Activated CD4-positive, alpha-beta T cell treated with anti-CD3 and anti-CD28 coated beads, Interleukin-2, amount 10 ng/mL, durations not matched to agents 7 days and 5 days (primary cell): Measurements from ENCODE around the gene LURAP1L. TPM values are rescaled to one million over a fixed set of nuclear protein-coding genes. Genes with fewer than 3 reads are reported as not detected.

Source experiments
- CTCF ChIA-PET: fragments of 350-600 bp; sonication (Branson Sonifier 250); formaldehyde crosslinking; loops from one replicate; lab custom pipeline; 2021; ENCODE audit warnings: antibody characterized with exemption; lab: Charles Lee
- POLR2A ChIA-PET: fragments of 350-600 bp; sonication (Branson Sonifier 250); formaldehyde crosslinking; loops from one replicate; lab custom pipeline; 2021; ENCODE audit warnings: antibody characterized with exemption; lab: Charles Lee
- DNase-seq: peaks from one replicate; pipeline ENCODE4 v3.0.0-alpha.2; 2020
- H3K27ac Mint-ChIP-seq: one replicate; pipeline ENCODE4 v1.8.0; 2021; ENCODE audit warnings: mild to moderate bottlenecking, moderate library complexity, mixed read lengths
- H3K27me3 Mint-ChIP-seq: one replicate; pipeline ENCODE4 v1.8.0; 2021; ENCODE audit warnings: mixed read lengths
- H3K36me3 Mint-ChIP-seq: one replicate; pipeline ENCODE4 v1.8.0; 2021; ENCODE audit warnings: low read depth, mixed read lengths
- H3K4me1 Mint-ChIP-seq: one replicate; pipeline ENCODE4 v1.8.0; 2021; ENCODE audit warnings: mixed read lengths
- H3K4me3 Mint-ChIP-seq: one replicate; pipeline ENCODE4 v1.8.0; 2021; ENCODE audit warnings: mild to moderate bottlenecking, moderate library complexity, mixed read lengths
- H3K9me3 Mint-ChIP-seq: one replicate; pipeline ENCODE4 v1.8.0; 2021; ENCODE audit warnings: mixed read lengths
- total RNA-seq, 2 experiments: library from RNA; stranded (reverse); gene quantifications; one replicate each; pipeline ENCODE4 v1.2.3, GENCODE V29; 2021

The LURAP1L gene
- total RNA-seq, 2 experiments from 2014 or later: not detected

- H3K4me3 Mint-ChIP-seq: no peak overlapping the region
- DNase-seq: no peak
- H3K4me1 Mint-ChIP-seq: no peaks in the 10 kb centered on the region
- ChIA-PET CTCF (no interaction called here), POLR2A (no interaction called here)
- H3K27me3 Mint-ChIP-seq: no peaks in the 10 kb centered on the region
- H3K36me3 Mint-ChIP-seq: no peaks in the 10 kb centered on the region
- no peak overlapping the region for H3K27ac Mint-ChIP-seq
- H3K9me3 Mint-ChIP-seq: peaks cover 2% of the 10 kb centered on the region
Observed at GRCh38 chr9:12802093-12802492, 27.3 kb downstream of the LURAP1L start.

GRCh38 chr9:12808569-12808968 lies 33.7 kb downstream of the LURAP1L start:
- no peak overlapping the region for H3K27ac Mint-ChIP-seq
- H3K4me3 Mint-ChIP-seq: no peak overlapping the region
- no peak for DNase-seq
- no peaks in the 10 kb centered on the region for H3K27me3 Mint-ChIP-seq
- H3K9me3 Mint-ChIP-seq: peaks cover 2% of the 10 kb centered on the region
- ChIA-PET POLR2A (no interaction called here), CTCF (no interaction called here)
- no peaks in the 10 kb centered on the region for H3K36me3 Mint-ChIP-seq
- H3K4me1 Mint-ChIP-seq: no peaks in the 10 kb centered on the region

- ChIA-PET POLR2A (no interaction called here), CTCF (no interaction called here)
- H3K27me3 Mint-ChIP-seq: no peaks in the 10 kb centered on the region
- H3K4me3 Mint-ChIP-seq: no peak overlapping the region
- no peak for DNase-seq
- no peaks in the 10 kb centered on the region for H3K36me3 Mint-ChIP-seq
- H3K27ac Mint-ChIP-seq: no peak overlapping the region
- no peaks in the 10 kb centered on the region for H3K4me1 Mint-ChIP-seq
- H3K9me3 Mint-ChIP-seq: peaks cover 2% of the 10 kb centered on the region
Observed at GRCh38 chr9:12809720-12810119, 34.9 kb downstream of the LURAP1L start.

GRCh38 chr9:12811935-12812334 lies 37.1 kb downstream of the LURAP1L start:
- DNase-seq: no peak
- ChIA-PET POLR2A (no interaction called here), CTCF (no interaction called here)
- no peaks in the 10 kb centered on the region for H3K9me3 Mint-ChIP-seq
- H3K27me3 Mint-ChIP-seq: no peaks in the 10 kb centered on the region
- H3K4me1 Mint-ChIP-seq: no peaks in the 10 kb centered on the region
- no peak overlapping the region for H3K4me3 Mint-ChIP-seq
- no peak overlapping the region for H3K27ac Mint-ChIP-seq
- no peaks in the 10 kb centered on the region for H3K36me3 Mint-ChIP-seq

GRCh38 chr9:12812710-12813109 lies 37.9 kb downstream of the LURAP1L start:
- Mint-ChIP-seq H3K9me3 (no peaks in the 10 kb centered on the region), H3K4me1 (no peaks in the 10 kb centered on the region), H3K27ac (no peak overlapping the region), H3K36me3 (no peaks in the 10 kb centered on the region), H3K4me3 (no peak overlapping the region), H3K27me3 (no peaks in the 10 kb centered on the region)
- ChIA-PET POLR2A (no interaction called here), CTCF (no interaction called here)
- DNase-seq: no peak

GRCh38 chr9:12813533-12813932 lies 38.7 kb downstream of the LURAP1L start:
- Mint-ChIP-seq H3K27me3 (no peaks in the 10 kb centered on the region), H3K36me3 (no peaks in the 10 kb centered on the region), H3K27ac (no peak overlapping the region), H3K4me3 (no peak overlapping the region), H3K4me1 (no peaks in the 10 kb centered on the region), H3K9me3 (peaks cover 4% of the 10 kb centered on the region)
- POLR2A ChIA-PET: no interaction called here
- DNase-seq: no peak
- CTCF ChIA-PET: no interaction called here

- no peak overlapping the region for H3K4me3 Mint-ChIP-seq
- H3K27me3 Mint-ChIP-seq: no peaks in the 10 kb centered on the region
- H3K36me3 Mint-ChIP-seq: no peaks in the 10 kb centered on the region
- DNase-seq: no peak
- no peak overlapping the region for H3K27ac Mint-ChIP-seq
- H3K9me3 Mint-ChIP-seq: peaks cover 4% of the 10 kb centered on the region
- ChIA-PET POLR2A (no interaction called here), CTCF (no interaction called here)
- no peaks in the 10 kb centered on the region for H3K4me1 Mint-ChIP-seq
Observed at GRCh38 chr9:12813960-12814876, 39.4 kb downstream of the LURAP1L start.

GRCh38 chr9:12814877-12815237 lies 40.0 kb downstream of the LURAP1L start:
- Mint-ChIP-seq H3K27ac (no peak overlapping the region), H3K36me3 (no peaks in the 10 kb centered on the region), H3K4me3 (no peak overlapping the region), H3K27me3 (no peaks in the 10 kb centered on the region), H3K4me1 (no peaks in the 10 kb centered on the region), H3K9me3 (peaks cover 4% of the 10 kb centered on the region)
- ChIA-PET POLR2A (no interaction called here), CTCF (no interaction called here)
- no peak for DNase-seq

- Mint-ChIP-seq H3K9me3 (peaks cover 4% of the 10 kb centered on the region), H3K4me3 (no peak overlapping the region), H3K4me1 (no peaks in the 10 kb centered on the region), H3K36me3 (no peaks in the 10 kb centered on the region), H3K27me3 (no peaks in the 10 kb centered on the region), H3K27ac (no peak overlapping the region)
- ChIA-PET POLR2A (no interaction called here), CTCF (no interaction called here)
- DNase-seq: no peak
Observed at GRCh38 chr9:12815888-12816287, 41.1 kb downstream of the LURAP1L start.

GRCh38 chr9:12816656-12817101 lies 41.9 kb downstream of the LURAP1L start:
- ChIA-PET CTCF (no interaction called here), POLR2A (no interaction called here)
- no peak for DNase-seq
- Mint-ChIP-seq H3K27me3 (no peaks in the 10 kb centered on the region), H3K4me1 (no peaks in the 10 kb centered on the region), H3K36me3 (no peaks in the 10 kb centered on the region), H3K9me3 (peaks cover 4% of the 10 kb centered on the region), H3K4me3 (no peak overlapping the region), H3K27ac (no peak overlapping the region)

GRCh38 chr9:12817702-12818101 lies 42.9 kb downstream of the LURAP1L start:
- Mint-ChIP-seq H3K27me3 (no peaks in the 10 kb centered on the region), H3K9me3 (peaks cover 4% of the 10 kb centered on the region), H3K27ac (no peak overlapping the region), H3K4me1 (no peaks in the 10 kb centered on the region), H3K4me3 (no peak overlapping the region), H3K36me3 (no peaks in the 10 kb centered on the region)
- DNase-seq: no peak
- ChIA-PET POLR2A (no interaction called here), CTCF (interaction anchor here (0.6 to 0.7 kb wide), 2 partner anchors 12 to 47 kb away, joined by 3 to 4 read pairs; no protein-coding TSS in a partner anchor)

GRCh38 chr9:12818431-12819000 lies 43.7 kb downstream of the LURAP1L start:
- Mint-ChIP-seq H3K36me3 (no peaks in the 10 kb centered on the region), H3K27me3 (no peaks in the 10 kb centered on the region), H3K4me3 (no peak overlapping the region), H3K4me1 (no peaks in the 10 kb centered on the region), H3K9me3 (peaks cover 4% of the 10 kb centered on the region), H3K27ac (no peak overlapping the region)
- ChIA-PET CTCF (interaction anchor here (0.6 kb wide), 1 partner anchor 12 kb away, joined by 3 read pairs; no protein-coding TSS in a partner anchor), POLR2A (no interaction called here)
- DNase-seq: no peak

- POLR2A ChIA-PET: no interaction called here
- Mint-ChIP-seq H3K36me3 (no peaks in the 10 kb centered on the region), H3K9me3 (peaks cover 4% of the 10 kb centered on the region), H3K27me3 (no peaks in the 10 kb centered on the region), H3K27ac (no peak overlapping the region), H3K4me1 (no peaks in the 10 kb centered on the region), H3K4me3 (no peak overlapping the region)
- CTCF ChIA-PET: no interaction called here
- DNase-seq: no peak
Observed at GRCh38 chr9:12819436-12820185, 44.8 kb downstream of the LURAP1L start.
